ENCODE measurements around the gene CCDC127.

DNA sequence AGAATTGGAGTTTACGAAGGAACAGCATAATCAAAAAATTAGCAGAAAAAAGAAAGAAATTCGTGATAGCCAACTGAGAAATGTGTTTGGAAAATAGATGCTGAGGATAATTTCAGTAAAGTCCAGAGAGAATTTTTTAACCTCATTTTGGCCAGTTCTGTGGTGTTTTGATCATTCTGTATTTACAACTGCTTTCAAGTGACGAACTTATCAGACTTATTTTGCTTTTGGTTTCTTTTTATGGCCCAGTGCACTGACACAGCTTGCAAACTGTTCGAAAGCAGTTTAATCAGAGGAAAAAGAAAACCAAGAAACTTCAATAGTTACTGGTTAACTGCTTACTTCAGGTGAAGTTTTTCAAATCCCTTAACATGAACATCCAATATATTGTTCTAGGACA lies 2.0 kb upstream of the CCDC127 start:
- TF ChIP-seq, protein P1, sequence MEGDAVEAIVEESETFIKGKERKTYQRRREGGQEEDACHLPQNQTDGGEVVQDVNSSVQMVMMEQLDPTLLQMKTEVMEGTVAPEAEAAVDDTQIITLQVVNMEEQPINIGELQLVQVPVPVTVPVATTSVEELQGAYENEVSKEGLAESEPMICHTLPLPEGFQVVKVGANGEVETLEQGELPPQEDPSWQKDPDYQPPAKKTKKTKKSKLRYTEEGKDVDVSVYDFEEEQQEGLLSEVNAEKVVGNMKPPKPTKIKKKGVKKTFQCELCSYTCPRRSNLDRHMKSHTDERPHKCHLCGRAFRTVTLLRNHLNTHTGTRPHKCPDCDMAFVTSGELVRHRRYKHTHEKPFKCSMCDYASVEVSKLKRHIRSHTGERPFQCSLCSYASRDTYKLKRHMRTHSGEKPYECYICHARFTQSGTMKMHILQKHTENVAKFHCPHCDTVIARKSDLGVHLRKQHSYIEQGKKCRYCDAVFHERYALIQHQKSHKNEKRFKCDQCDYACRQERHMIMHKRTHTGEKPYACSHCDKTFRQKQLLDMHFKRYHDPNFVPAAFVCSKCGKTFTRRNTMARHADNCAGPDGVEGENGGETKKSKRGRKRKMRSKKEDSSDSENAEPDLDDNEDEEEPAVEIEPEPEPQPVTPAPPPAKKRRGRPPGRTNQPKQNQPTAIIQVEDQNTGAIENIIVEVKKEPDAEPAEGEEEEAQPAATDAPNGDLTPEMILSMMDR (IDR thresholded peaks at IDR 0.05): no peak
- TF ChIP-seq POLR2A (IDR thresholded peaks at IDR 0.05) (no peak), EP300 (IDR thresholded peaks at IDR 0.05) (no peak)
